GM12872 (cell line): ENCODE measurements around the gene SIPA1L3.

Source experiments
- TF ChIP-seq, protein P1 (sequence below): IDR thresholded peaks from 3 replicates; pipeline ENCODE4 v1.5.1; 2011; ENCODE audit warnings: low read depth, mild to moderate bottlenecking, low read length, moderate library complexity; ENCODE audit not compliant: insufficient read depth

SIPA1L3 gene

GRCh38 chr19:38202504-38202903 is 295.5 kb downstream of the SIPA1L3 start:
- TF ChIP-seq, protein P1, sequence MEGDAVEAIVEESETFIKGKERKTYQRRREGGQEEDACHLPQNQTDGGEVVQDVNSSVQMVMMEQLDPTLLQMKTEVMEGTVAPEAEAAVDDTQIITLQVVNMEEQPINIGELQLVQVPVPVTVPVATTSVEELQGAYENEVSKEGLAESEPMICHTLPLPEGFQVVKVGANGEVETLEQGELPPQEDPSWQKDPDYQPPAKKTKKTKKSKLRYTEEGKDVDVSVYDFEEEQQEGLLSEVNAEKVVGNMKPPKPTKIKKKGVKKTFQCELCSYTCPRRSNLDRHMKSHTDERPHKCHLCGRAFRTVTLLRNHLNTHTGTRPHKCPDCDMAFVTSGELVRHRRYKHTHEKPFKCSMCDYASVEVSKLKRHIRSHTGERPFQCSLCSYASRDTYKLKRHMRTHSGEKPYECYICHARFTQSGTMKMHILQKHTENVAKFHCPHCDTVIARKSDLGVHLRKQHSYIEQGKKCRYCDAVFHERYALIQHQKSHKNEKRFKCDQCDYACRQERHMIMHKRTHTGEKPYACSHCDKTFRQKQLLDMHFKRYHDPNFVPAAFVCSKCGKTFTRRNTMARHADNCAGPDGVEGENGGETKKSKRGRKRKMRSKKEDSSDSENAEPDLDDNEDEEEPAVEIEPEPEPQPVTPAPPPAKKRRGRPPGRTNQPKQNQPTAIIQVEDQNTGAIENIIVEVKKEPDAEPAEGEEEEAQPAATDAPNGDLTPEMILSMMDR: no peak

GRCh38 chr19:38203197-38203596 is 296.2 kb downstream of the SIPA1L3 start:
- TF ChIP-seq, protein P1: no peak

DNA sequence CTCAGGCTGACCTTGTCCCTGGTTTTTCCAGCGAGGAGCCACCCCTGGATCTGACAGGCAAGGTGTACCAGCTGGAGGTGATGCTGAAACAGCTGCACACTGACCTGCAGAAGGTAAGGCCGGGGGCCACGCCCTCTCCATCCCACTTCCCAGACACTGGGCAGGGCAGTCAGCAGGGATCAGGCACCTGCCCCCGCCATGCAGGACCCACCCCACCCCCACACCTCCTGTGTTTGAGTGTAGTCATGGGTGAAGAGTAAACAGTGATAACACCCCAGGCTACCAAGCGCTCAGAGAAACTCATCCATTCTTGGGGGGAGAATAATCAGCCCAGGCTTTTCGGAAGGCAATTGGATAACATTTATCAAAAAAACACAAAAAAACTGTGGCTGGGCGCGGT is 297.1 kb downstream of the SIPA1L3 start:
- TF ChIP-seq, protein P1: no peak

GRCh38 chr19:38204728-38205127 is 297.7 kb downstream of the SIPA1L3 start:
- TF ChIP-seq, protein P1: no peak

DNA sequence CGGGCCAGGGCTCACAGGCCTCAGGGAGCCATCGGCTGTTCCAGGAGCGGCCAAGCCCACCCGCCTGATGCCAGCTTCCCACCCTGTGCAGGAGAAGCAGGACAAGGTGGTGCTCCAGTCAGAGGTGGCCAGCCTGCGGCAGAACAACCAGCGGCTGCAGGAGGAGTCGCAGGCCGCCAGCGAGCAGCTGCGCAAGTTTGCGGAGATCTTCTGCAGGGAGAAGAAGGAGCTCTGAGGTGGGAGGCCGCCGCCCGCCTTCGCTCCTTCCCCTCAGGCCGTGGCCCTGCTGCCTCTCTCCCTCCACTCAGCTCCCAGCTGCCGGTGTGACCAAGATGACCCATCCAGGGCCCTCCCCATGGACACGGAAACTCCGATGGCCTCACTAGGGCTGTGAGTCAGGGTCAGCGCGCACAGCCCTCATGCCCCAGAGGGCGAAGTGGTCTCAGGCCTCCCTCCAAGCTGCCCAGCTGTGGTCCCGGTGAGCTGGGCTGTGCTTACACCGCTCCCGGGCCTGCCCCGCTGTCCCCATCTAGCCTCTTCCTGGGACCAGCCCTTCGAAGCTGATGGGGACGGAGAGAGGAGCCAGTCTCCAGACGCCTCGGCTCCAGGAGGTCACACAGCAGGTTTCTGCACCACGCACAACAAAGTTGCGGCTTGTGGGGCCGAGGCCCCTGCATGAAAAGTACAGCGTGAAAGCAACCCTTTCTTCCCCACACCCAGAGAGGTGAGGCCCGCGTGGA is 299.2 kb downstream of the SIPA1L3 start:
- TF ChIP-seq, protein P1: no peak

DNA sequence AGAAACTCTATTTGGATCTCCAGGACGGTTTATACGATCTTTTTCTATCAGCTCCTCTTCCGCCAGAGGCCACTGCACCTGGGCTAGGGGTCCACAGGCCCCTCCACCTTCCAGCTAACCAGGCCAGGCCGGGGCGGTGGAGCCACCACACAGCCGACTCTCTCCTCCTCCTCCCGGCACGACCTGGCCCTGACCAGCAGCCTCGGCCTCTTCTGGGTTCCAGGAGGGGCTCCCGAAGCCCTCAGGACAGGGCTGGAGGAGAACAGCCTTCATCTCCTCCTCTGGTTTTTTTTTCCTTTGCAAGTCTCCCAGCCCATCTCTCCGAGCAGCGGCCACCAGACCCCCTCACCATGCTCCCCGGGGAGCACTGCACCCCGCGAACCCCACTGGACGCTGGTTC is 299.9 kb downstream of the SIPA1L3 start:
- TF ChIP-seq, protein P1: no peak

GRCh38 chr19:38207543-38207942 is 300.5 kb downstream of the SIPA1L3 start:
- TF ChIP-seq, protein P1: no peak
